Erythroblast (primary cell): Measurements from ENCODE around the gene RNF144A.

Source experiments
- GATA1 ChIP-seq: IDR thresholded peaks from 2 replicates; pipeline ENCODE4 v1.6.1; 2011; ENCODE audit warnings: low read depth, mild to moderate bottlenecking, control low read depth, low read length, moderate library complexity
- POLR2A ChIP-seq: IDR thresholded peaks from 2 replicates; pipeline ENCODE4 v1.6.1; 2011; ENCODE audit warnings: mild to moderate bottlenecking, low read length

DNA sequence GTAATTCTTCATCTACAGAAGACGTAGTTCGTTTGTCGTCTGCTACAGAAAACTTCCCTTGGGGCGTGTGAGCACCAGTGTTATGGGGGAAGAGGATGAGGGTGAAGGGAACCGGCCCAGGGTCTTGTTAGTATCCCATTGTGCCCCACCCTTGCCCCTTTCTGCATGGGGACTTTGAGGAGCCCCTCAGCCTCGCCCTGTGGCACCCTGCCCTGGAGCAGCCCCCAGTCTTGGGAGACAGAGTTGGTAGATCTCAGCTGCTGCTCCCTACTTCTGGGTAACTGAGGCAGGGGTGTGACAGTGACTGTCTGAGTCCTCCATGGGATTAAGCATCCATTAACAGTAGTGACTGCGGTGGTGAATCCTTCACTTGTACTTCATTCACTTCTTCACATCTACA lies 50.1 kb downstream of the RNF144A start:
- TF ChIP-seq POLR2A: no peak
- no peak for TF ChIP-seq GATA1
